ENCODE data around the gene DPEP2NB.

DPEP2NB gene

GRCh38 chr16:67987460-67988160 is 28.1 kb downstream of the DPEP2NB start:
- no peak for DNase-seq (ENCODE audit: low read depth)
- TF ChIP-seq, protein P1, sequence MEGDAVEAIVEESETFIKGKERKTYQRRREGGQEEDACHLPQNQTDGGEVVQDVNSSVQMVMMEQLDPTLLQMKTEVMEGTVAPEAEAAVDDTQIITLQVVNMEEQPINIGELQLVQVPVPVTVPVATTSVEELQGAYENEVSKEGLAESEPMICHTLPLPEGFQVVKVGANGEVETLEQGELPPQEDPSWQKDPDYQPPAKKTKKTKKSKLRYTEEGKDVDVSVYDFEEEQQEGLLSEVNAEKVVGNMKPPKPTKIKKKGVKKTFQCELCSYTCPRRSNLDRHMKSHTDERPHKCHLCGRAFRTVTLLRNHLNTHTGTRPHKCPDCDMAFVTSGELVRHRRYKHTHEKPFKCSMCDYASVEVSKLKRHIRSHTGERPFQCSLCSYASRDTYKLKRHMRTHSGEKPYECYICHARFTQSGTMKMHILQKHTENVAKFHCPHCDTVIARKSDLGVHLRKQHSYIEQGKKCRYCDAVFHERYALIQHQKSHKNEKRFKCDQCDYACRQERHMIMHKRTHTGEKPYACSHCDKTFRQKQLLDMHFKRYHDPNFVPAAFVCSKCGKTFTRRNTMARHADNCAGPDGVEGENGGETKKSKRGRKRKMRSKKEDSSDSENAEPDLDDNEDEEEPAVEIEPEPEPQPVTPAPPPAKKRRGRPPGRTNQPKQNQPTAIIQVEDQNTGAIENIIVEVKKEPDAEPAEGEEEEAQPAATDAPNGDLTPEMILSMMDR (conservative IDR thresholded peaks at IDR 0.05; ENCODE audit: control insufficient read depth, insufficient read depth, low read depth, low read length), result no peak
- no peak overlapping the region for H3K4me3 ChIP-seq (ENCODE audit: control insufficient read depth, low read depth, low read length)

GRCh38 chr16:67986949-67987348 is 28.8 kb downstream of the DPEP2NB start:
- DNase-seq (ENCODE audit: low read depth), result no peak
- TF ChIP-seq, protein P1 (conservative IDR thresholded peaks at IDR 0.05; ENCODE audit: control insufficient read depth, insufficient read depth, low read depth, low read length), result no peak
- H3K4me3 ChIP-seq (ENCODE audit: control insufficient read depth, low read depth, low read length), result no peak overlapping the region

DNA sequence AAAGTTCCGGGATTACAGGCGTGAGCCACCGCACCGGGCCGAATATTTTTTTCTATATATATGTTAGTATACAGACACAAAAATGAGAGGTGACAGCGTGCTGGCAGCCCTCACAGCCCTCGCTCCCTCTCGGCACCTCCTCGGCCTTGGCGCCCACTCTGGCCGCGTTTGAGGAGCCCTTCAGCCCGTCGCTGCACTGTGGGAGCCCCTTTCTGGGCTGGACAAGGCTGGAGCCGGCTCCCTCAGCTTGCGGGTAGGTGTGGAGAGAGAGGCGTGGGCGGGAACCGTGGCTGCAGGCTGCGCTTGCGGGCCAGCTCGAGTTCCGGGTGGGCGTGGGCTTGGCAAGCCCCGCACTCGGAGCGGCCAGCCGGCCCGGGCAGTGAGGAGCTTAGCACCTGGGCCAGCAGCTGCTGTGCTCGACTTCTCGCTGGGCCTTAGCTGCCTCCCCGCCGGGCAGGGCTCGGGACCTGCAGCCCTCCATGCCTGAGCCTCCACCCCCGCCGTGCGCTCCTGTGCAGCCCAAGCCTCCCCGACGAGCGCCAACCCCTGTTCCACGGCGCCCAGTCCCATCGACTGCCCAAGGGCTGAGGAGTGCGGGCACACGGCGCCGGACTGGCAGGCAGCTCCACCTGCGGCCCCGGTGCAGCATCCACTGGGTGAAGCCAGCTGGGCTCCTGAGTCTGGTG is 33.6 kb downstream of the DPEP2NB start:
- TF ChIP-seq, protein P1 (conservative IDR thresholded peaks at IDR 0.05; ENCODE audit: control insufficient read depth, insufficient read depth, low read depth, low read length), result no peak
- no peak overlapping the region for H3K4me3 ChIP-seq (ENCODE audit: control insufficient read depth, low read depth, low read length)
- no peak for DNase-seq (ENCODE audit: low read depth)

GRCh38 chr16:67979955-67980678 is 35.6 kb downstream of the DPEP2NB start, which contains the start of gene DPEP3:
TSS of gene DPEP3 (minus strand) at chr16:67980499. CDS start at chr16:67980380, 119 bp downstream.
- TF ChIP-seq, protein P1 (conservative IDR thresholded peaks at IDR 0.05; ENCODE audit: control insufficient read depth, insufficient read depth, low read depth, low read length), result peak; percentile 13
- no peak within 1 kb of the TSS for H3K4me3 ChIP-seq (ENCODE audit: control insufficient read depth, low read depth, low read length)
- DNase-seq (ENCODE audit: low read depth), result no peak

DNA sequence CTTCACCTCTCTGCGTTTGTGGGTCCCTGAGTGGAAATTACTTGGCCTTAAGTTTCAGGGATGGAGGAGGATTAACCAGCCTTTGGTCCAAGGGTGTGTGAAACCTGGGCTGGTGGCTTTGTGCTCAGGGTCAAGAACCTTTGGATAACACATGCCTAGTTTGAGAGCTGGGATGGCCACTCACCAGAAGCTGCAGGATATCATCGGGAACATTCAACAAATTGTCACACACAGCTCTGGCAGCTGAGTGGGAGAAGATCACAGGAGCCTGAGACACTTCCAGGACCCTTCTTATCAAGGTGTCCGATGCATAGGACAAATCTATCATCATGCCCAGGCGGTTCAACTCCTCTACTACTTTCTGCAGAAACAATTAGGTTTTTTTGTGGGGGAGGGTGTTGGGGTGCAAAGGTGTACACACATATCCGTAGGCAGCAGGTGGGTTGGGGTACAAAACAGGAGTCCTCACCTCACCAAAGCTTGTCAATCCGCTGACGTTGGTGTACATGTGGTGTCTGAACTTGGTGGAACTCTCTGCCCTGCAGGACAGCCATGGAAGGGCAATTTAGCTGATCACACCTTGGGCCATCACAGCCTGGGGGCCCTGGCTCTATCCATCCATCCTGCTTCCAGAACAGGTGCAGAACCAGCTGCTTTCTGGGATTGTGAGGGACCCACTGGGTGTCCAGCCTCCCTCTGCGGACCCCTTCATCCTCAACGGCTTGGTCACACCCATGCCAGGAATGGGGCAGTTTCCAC is 38.1 kb downstream of the DPEP2NB start:
- DNase-seq (ENCODE audit: low read depth), result no peak
- no peak overlapping the region for H3K4me3 ChIP-seq (ENCODE audit: control insufficient read depth, low read depth, low read length)
- TF ChIP-seq, protein P1 (conservative IDR thresholded peaks at IDR 0.05; ENCODE audit: control insufficient read depth, insufficient read depth, low read depth, low read length), result no peak

- no peak for DNase-seq (ENCODE audit: low read depth)
- no peak overlapping the region for H3K4me3 ChIP-seq (ENCODE audit: control insufficient read depth, low read depth, low read length)
- TF ChIP-seq, protein P1 (conservative IDR thresholded peaks at IDR 0.05; ENCODE audit: control insufficient read depth, insufficient read depth, low read depth, low read length), result no peak
Observed at GRCh38 chr16:67977005-67977404, 38.7 kb downstream of the DPEP2NB start.

Data from fibroblast of mammary gland (primary cell).